DOHH2 (cell line): ENCODE data around the gene S100A11.

Experiments
- H3F3A ChIP-seq: fragments of 200-600 bp; sonication (generic), shearing (Covaris generic); 2 replicates; pipeline ENCODE4 v1.6.0; 2016; ENCODE audit warnings: antibody characterized with exemption, mild to moderate bottlenecking; ENCODE audit not compliant: control insufficient read depth, insufficient read depth
- H3K27ac ChIP-seq: fragments of 200-600 bp; sonication (generic); 2 replicates; pipeline ENCODE4 v1.5.1; 2014; ENCODE audit warnings: low read depth, mild to moderate bottlenecking, low read length, moderate library complexity
- H3K27me3 ChIP-seq: fragments of 200-600 bp; sonication (generic); 2 replicates; pipeline ENCODE4 v1.6.1; 2014; ENCODE audit warnings: mild to moderate bottlenecking, low read length, mixed read lengths; ENCODE audit not compliant: control insufficient read depth
- H3K36me3 ChIP-seq: fragments of 200-600 bp; sonication (generic); 2 replicates; pipeline ENCODE4 v1.6.1; 2014; ENCODE audit warnings: mild to moderate bottlenecking, low read length, moderate library complexity, mixed read lengths; ENCODE audit not compliant: control insufficient read depth
- H3K4me1 ChIP-seq: fragments of 200-600 bp; sonication (generic); 2 replicates; pipeline ENCODE4 v1.6.1; 2014; ENCODE audit warnings: mild to moderate bottlenecking, low read length, mixed read lengths; ENCODE audit not compliant: control insufficient read depth
- H3K4me2 ChIP-seq: fragments of 200-600 bp; sonication (generic); 2 replicates; pipeline ENCODE4 v1.6.0; 2014; ENCODE audit warnings: mild to moderate bottlenecking, low read length, moderate library complexity
- H3K4me3 ChIP-seq: fragments of 200-600 bp; sonication (generic); 2 replicates; pipeline ENCODE4 v1.5.1; 2014; ENCODE audit warnings: mild to moderate bottlenecking, low read length, mixed read lengths
- H3K79me2 ChIP-seq: fragments of 200-600 bp; sonication (generic); 2 replicates; pipeline ENCODE4 v1.6.1; 2014; ENCODE audit warnings: mild to moderate bottlenecking, low read length, mixed read lengths; ENCODE audit not compliant: control insufficient read depth
- H3K9me2 ChIP-seq: fragments of 200-600 bp; sonication (generic); replicated peaks from 2 replicates; pipeline ENCODE4 v1.6.1; 2014; ENCODE audit warnings: mild to moderate bottlenecking, low read length, mixed read lengths; ENCODE audit not compliant: control insufficient read depth
- H3K9me3 ChIP-seq: fragments of 200-600 bp; sonication (generic); 2 replicates; pipeline ENCODE4 v1.6.1; 2014; ENCODE audit warnings: antibody characterized with exemption, low read length, mixed read lengths; ENCODE audit not compliant: control insufficient read depth, insufficient read depth
- H4K20me1 ChIP-seq: fragments of 200-600 bp; sonication (generic); 2 replicates; pipeline ENCODE4 v1.6.0; 2014; ENCODE audit warnings: low read depth, mild to moderate bottlenecking, antibody characterized with exemption, low read length, moderate library complexity; ENCODE audit not compliant: control insufficient read depth, insufficient read depth
- CTCF ChIP-seq: fragments of 200-600 bp; sonication (generic); IDR thresholded peaks from one replicate; pipeline ENCODE4 v1.5.1; 2014; ENCODE audit warnings: antibody characterized with exemption, mild to moderate bottlenecking, low read depth, low read length; ENCODE audit not compliant: poor library complexity, severe bottlenecking
- EZH2phosphoT487 ChIP-seq: fragments of 200-600 bp; sonication (generic); IDR thresholded peaks from 2 replicates; pipeline ENCODE4 v1.6.1; 2017; ENCODE audit warnings: borderline replicate concordance, mild to moderate bottlenecking, antibody characterized with exemption, low read length, moderate library complexity, mixed read lengths

S100A11 gene

GRCh38 chr1:152044386-152044785 lies 7.6 kb upstream of the S100A11 start:
- Histone ChIP-seq H3K27me3 (peaks cover 13% of the 10 kb centered on the region; the same call in 1 of the 2 replicates), H4K20me1 (no peaks in the 10 kb centered on the region), H3K79me2 (no peaks in the 10 kb centered on the region; the same call in 1 of the 2 replicates), H3K4me2 (no peak overlapping the region), H3K9me3 (no peaks in the 10 kb centered on the region), H3K9me2 (no peaks in the 10 kb centered on the region), H3K4me1 (peaks cover 28% of the 10 kb centered on the region), H3K36me3 (no peaks in the 10 kb centered on the region), H3K27ac (no peak overlapping the region), H3F3A (peaks cover 7% of the 10 kb centered on the region), H3K4me3 (no peak overlapping the region)
- TF ChIP-seq CTCF (no peak), EZH2phosphoT487 (no peak)

- TF ChIP-seq EZH2phosphoT487 (no peak), CTCF (no peak)
- Histone ChIP-seq H3K4me1 (peaks cover 31% of the 10 kb centered on the region), H3K36me3 (no peaks in the 10 kb centered on the region), H3K79me2 (no peaks in the 10 kb centered on the region; the same call in 1 of the 2 replicates), H3K27me3 (peaks cover 13% of the 10 kb centered on the region; the same call in 1 of the 2 replicates), H3K9me3 (no peaks in the 10 kb centered on the region), H3K4me3 (no peak overlapping the region), H3K9me2 (no peaks in the 10 kb centered on the region), H3K27ac (no peak overlapping the region), H4K20me1 (no peaks in the 10 kb centered on the region), H3F3A (peaks cover 6% of the 10 kb centered on the region; the same call in 1 of the 2 replicates), H3K4me2 (no peak overlapping the region)
Observed at GRCh38 chr1:152043870-152044269, 7.1 kb upstream of the S100A11 start.

GRCh38 chr1:152042030-152042429 lies 5.2 kb upstream of the S100A11 start:
- peaks cover 12% of the 10 kb centered on the region; the same call in 1 of the 2 replicates for H3F3A ChIP-seq
- H3K9me3 ChIP-seq = no peaks in the 10 kb centered on the region
- H3K79me2 ChIP-seq = no peaks in the 10 kb centered on the region
- TF ChIP-seq CTCF = no peak
- no peak for TF ChIP-seq EZH2phosphoT487
- H3K4me1 ChIP-seq = peaks cover 33% of the 10 kb centered on the region
- H3K36me3 ChIP-seq = no peaks in the 10 kb centered on the region
- no peak overlapping the region for H3K4me2 ChIP-seq
- H4K20me1 ChIP-seq = no peaks in the 10 kb centered on the region
- no peaks in the 10 kb centered on the region for H3K9me2 ChIP-seq
- no peak overlapping the region for H3K4me3 ChIP-seq
- peaks cover 13% of the 10 kb centered on the region; the same call in 1 of the 2 replicates for H3K27me3 ChIP-seq
- no peak overlapping the region for H3K27ac ChIP-seq
